CD4-positive, CD25-positive, alpha-beta regulatory T cell (primary cell): ENCODE data around the gene TMEM232. TPM values are rescaled to one million over a fixed set of nuclear protein-coding genes. Genes with fewer than 3 reads are reported as not detected.
A peak's percentile ranks its signal among the peaks of the same experiment; 100 is the strongest.
"Not testable (repeated sequence)": the region's sequence is repeated elsewhere in the genome, so short reads cannot be mapped to it uniquely, and the experiment has no call there.

ENCODE experiments used
- ATAC-seq, 2 donors: fragments of 150-1000 bp; cut with Tn5 transposase; one replicate each; pipeline ENCODE4 v1.10.0; 2021; ENCODE audit warnings: low read depth in 2 of 2, moderate number of reproducible peaks in 2 of 2, moderate library complexity in 1 of 2
- DNase-seq, 3 donors: peaks; one replicate each; pipeline versions ENCODE4 v3.0.0 to v3.0.0-alpha.2; 2012 to 2022; ENCODE audit warnings: mixed read lengths in 1 of 3
- H3K27ac ChIP-seq: one replicate; pipeline ENCODE4 v1.7.0; 2013; ENCODE audit warnings: mild to moderate bottlenecking, low read length; ENCODE audit not compliant: insufficient read depth, poor library complexity, severe bottlenecking
- H3K27me3 ChIP-seq: one replicate; pipeline ENCODE4 v1.7.0; 2013; ENCODE audit warnings: low read length; ENCODE audit not compliant: control insufficient read depth, insufficient read depth
- H3K36me3 ChIP-seq: one replicate; pipeline ENCODE4 v1.7.0; 2013; ENCODE audit warnings: mild to moderate bottlenecking, low read length, moderate library complexity; ENCODE audit not compliant: control insufficient read depth, insufficient read depth
- H3K4me1 ChIP-seq: 2 replicates; pipeline ENCODE4 v1.7.0; 2013; ENCODE audit warnings: mild to moderate bottlenecking, low read length; ENCODE audit not compliant: insufficient read depth, control insufficient read depth, poor library complexity, severe bottlenecking
- H3K4me3 ChIP-seq: one replicate; pipeline ENCODE4 v1.7.0; 2013; ENCODE audit warnings: low read depth, mild to moderate bottlenecking, low read length, moderate library complexity
- H3K9me3 ChIP-seq, 2 experiments: 1 replicate in 1 of 2; 2 replicates in 1 of 2; pipeline ENCODE4 v1.7.0; 2013; ENCODE audit warnings: low read length in 2 of 2, mild to moderate bottlenecking in 1 of 2, moderate library complexity in 1 of 2; ENCODE audit not compliant: control insufficient read depth in 2 of 2
- H3K27ac Mint-ChIP-seq, 3 donors: one replicate each; pipeline ENCODE4 v1.8.0; 2020 to 2022; ENCODE audit warnings: mild to moderate bottlenecking in 3 of 3, mixed read lengths in 3 of 3, moderate library complexity in 2 of 3
- H3K27me3 Mint-ChIP-seq: one replicate; pipeline ENCODE4 v1.8.0; 2022; ENCODE audit warnings: mild to moderate bottlenecking, mixed read lengths
- H3K36me3 Mint-ChIP-seq: one replicate; pipeline ENCODE4 v1.8.0; 2020; ENCODE audit warnings: mixed read lengths
- H3K4me1 Mint-ChIP-seq, 4 donors: one replicate each; pipeline ENCODE4 v1.8.0; 2020 to 2022; ENCODE audit warnings: mixed read lengths in 4 of 4, mild to moderate bottlenecking in 1 of 4
- H3K4me3 Mint-ChIP-seq, 4 donors: one replicate each; pipeline ENCODE4 v1.8.0; 2020 to 2022; ENCODE audit warnings: mild to moderate bottlenecking in 4 of 4, mixed read lengths in 4 of 4, moderate library complexity in 3 of 4
- H3K9me3 Mint-ChIP-seq, 7 donors: one replicate each; pipeline ENCODE4 v1.8.0; 2020 to 2022; ENCODE audit warnings: mixed read lengths in 7 of 7, mild to moderate bottlenecking in 3 of 7, moderate library complexity in 2 of 7
- polyA plus RNA-seq, 4 donors: library from polyadenylated mRNA; unstranded; fragments of 300-500 nt; fragmentation: Illumina TruSeq; gene quantifications; one replicate each; pipeline ENCODE4 v1.2.3, GENCODE V29; 2021
- total RNA-seq: library from RNA; stranded (reverse); gene quantifications from one replicate; pipeline ENCODE4 v1.2.3, GENCODE V29; 2022

The TMEM232 gene
- total and polyA plus RNA-seq, 5 donors from 2014 or later: 1.0 to 2.1 (median 1.9) TPM; not detected in 2

- H3K9me3 ChIP-seq: no peaks in the 10 kb centered on the region
- no peaks in the 10 kb centered on the region for H3K4me1 ChIP-seq
- no peak overlapping the region for H3K4me3 ChIP-seq
- H3K27me3 Mint-ChIP-seq: peaks cover 13% of the 10 kb centered on the region
- no peak overlapping the region for H3K27ac Mint-ChIP-seq
- H3K27ac ChIP-seq: no peak overlapping the region
- no peak for DNase-seq
- ATAC-seq: no peak
- H3K27me3 ChIP-seq: peaks cover 3% of the 10 kb centered on the region
- no peaks in the 10 kb centered on the region for H3K9me3 Mint-ChIP-seq
- no peaks in the 10 kb centered on the region for H3K36me3 ChIP-seq
- no peak overlapping the region for H3K4me3 Mint-ChIP-seq
- no peaks in the 10 kb centered on the region for H3K4me1 Mint-ChIP-seq
- no peaks in the 10 kb centered on the region for H3K36me3 Mint-ChIP-seq
Observed at GRCh38 chr5:110703481-110703880, 23.0 kb downstream of the TMEM232 start.

- Histone ChIP-seq H3K9me3 (no peaks in the 10 kb centered on the region), H3K4me3 (no peak overlapping the region), H3K27me3 (peaks cover 4% of the 10 kb centered on the region), H3K4me1 (no peaks in the 10 kb centered on the region), H3K36me3 (no peaks in the 10 kb centered on the region), H3K27ac (no peak overlapping the region)
- ATAC-seq (no peak), DNase-seq (no peak)
- Mint-ChIP-seq H3K9me3 (peaks cover 0 to 2% (median 0%) of the 10 kb centered on the region in 7 donors), H3K4me1 (no peaks in the 10 kb centered on the region), H3K4me3 (no peak overlapping the region), H3K27ac (no peak overlapping the region), H3K36me3 (no peaks in the 10 kb centered on the region), H3K27me3 (peaks cover 9% of the 10 kb centered on the region)
Observed at GRCh38 chr5:110702704-110703103, 23.8 kb downstream of the TMEM232 start.

- H3K4me1 Mint-ChIP-seq: no peaks in the 10 kb centered on the region
Observed at GRCh38 chr5:110702300-110702699, 24.2 kb downstream of the TMEM232 start.

GRCh38 chr5:110692669-110693068, 33.8 kb downstream of the TMEM232 start:
- H3K27ac ChIP-seq, H3K4me3 ChIP-seq, DNase-seq, H3K27ac Mint-ChIP-seq, H3K4me1 Mint-ChIP-seq, H3K9me3 Mint-ChIP-seq, H3K27me3 ChIP-seq, H3K4me3 Mint-ChIP-seq, H3K36me3 ChIP-seq, ATAC-seq, H3K27me3 Mint-ChIP-seq, H3K9me3 ChIP-seq, H3K36me3 Mint-ChIP-seq, H3K4me1 ChIP-seq: not testable (repeated sequence)

More at GRCh38 chr5:110702300-110702699, 24.2 kb downstream of the TMEM232 start:
- Histone ChIP-seq H3K27ac (no peak overlapping the region), H3K9me3 (no peaks in the 10 kb centered on the region), H3K4me1 (no peaks in the 10 kb centered on the region), H3K4me3 (no peak overlapping the region), H3K27me3 (peaks cover 4% of the 10 kb centered on the region), H3K36me3 (no peaks in the 10 kb centered on the region)
- Mint-ChIP-seq H3K36me3 (no peaks in the 10 kb centered on the region), H3K4me3 (no peak overlapping the region), H3K9me3 (peaks cover 0 to 2% (median 0%) of the 10 kb centered on the region in 7 donors), H3K27me3 (peaks cover 7% of the 10 kb centered on the region), H3K27ac (no peak overlapping the region)
- ATAC-seq (no peak), DNase-seq (no peak)

GRCh38 chr5:110690587-110690986, 35.9 kb downstream of the TMEM232 start:
- not testable (repeated sequence) for DNase-seq, H3K36me3 Mint-ChIP-seq, H3K4me3 Mint-ChIP-seq, H3K36me3 ChIP-seq, H3K9me3 ChIP-seq, H3K27ac Mint-ChIP-seq, ATAC-seq, H3K4me1 Mint-ChIP-seq, H3K4me1 ChIP-seq, H3K27me3 Mint-ChIP-seq, H3K27me3 ChIP-seq, H3K9me3 Mint-ChIP-seq, H3K27ac ChIP-seq, H3K4me3 ChIP-seq

- H3K27ac ChIP-seq: no peak overlapping the region
- no peak overlapping the region for H3K4me3 Mint-ChIP-seq
- DNase-seq: peak in 1 of 3 donors; percentile 1
- H3K36me3 Mint-ChIP-seq: no peaks in the 10 kb centered on the region
- H3K27me3 ChIP-seq: no peaks in the 10 kb centered on the region
- H3K4me1 Mint-ChIP-seq: peaks cover 0 to 5% (median 2%) of the 10 kb centered on the region in 4 donors
- no peak for ATAC-seq
- peaks cover 0 to 5% (median 2%) of the 10 kb centered on the region in 7 donors for H3K9me3 Mint-ChIP-seq
- no peaks in the 10 kb centered on the region for H3K9me3 ChIP-seq
- H3K4me3 ChIP-seq: no peak overlapping the region
- no peak overlapping the region for H3K27ac Mint-ChIP-seq
- no peaks in the 10 kb centered on the region for H3K36me3 ChIP-seq
- H3K27me3 Mint-ChIP-seq: no peaks in the 10 kb centered on the region
- H3K4me1 ChIP-seq: no peaks in the 10 kb centered on the region
Observed at GRCh38 chr5:110687485-110687884, 39.0 kb downstream of the TMEM232 start.

DNA sequence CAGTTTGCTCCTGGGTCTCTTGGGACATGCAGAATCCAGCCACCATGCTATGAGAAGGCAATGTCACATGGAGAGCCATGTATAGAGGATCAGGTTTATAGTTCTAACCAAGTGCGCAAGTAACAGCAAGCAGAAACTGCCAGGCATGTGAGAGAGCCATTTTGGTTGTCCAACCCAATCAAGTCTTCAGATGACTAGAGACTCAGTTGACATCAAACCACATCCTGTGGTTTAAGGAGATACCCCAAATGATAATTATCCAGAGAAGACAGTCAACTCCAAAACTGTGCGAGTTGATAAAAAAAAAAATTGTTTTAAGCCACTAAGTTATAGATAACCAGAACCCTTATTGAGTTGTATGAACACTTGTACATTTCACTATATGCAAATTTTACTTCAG, 40.2 kb downstream of the TMEM232 start:
- DNase-seq (peak in 1 of 3 donors; percentile 24), ATAC-seq (no peak)
- no peaks in the 10 kb centered on the region for H3K36me3 Mint-ChIP-seq
- no peak overlapping the region for H3K27ac Mint-ChIP-seq
- H3K4me3 Mint-ChIP-seq: no peak overlapping the region
- no peak overlapping the region for H3K4me3 ChIP-seq
- H3K27ac ChIP-seq: no peak overlapping the region
- H3K27me3 Mint-ChIP-seq: no peaks in the 10 kb centered on the region
- H3K9me3 ChIP-seq: no peaks in the 10 kb centered on the region
- H3K36me3 ChIP-seq: no peaks in the 10 kb centered on the region
- peaks cover 0 to 5% (median 2%) of the 10 kb centered on the region in 4 donors for H3K4me1 Mint-ChIP-seq
- H3K4me1 ChIP-seq: no peaks in the 10 kb centered on the region
- H3K27me3 ChIP-seq: no peaks in the 10 kb centered on the region
- H3K9me3 Mint-ChIP-seq: peaks cover 0 to 5% (median 2%) of the 10 kb centered on the region in 7 donors

DNA sequence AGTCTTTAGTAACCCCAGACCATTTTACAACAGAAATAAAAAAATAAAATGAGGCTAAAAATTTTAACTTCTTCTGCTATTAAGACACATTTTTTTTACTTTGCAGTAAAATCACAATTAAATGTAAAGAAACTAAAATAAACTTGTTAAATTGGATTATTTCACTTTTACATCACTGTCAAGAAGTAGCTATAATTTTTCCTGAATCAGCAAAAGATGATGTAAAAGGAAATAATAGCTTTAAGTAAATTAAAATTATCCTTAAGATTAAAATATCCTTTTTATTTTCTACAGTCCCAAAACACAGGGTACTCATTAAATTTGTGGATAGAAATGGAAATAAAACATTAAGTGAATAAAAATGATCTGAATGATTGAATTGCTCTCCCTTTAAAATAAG, 44.5 kb downstream of the TMEM232 start:
- Mint-ChIP-seq H3K27ac (no peak overlapping the region), H3K9me3 (peaks cover 0 to 3% (median 0%) of the 10 kb centered on the region in 7 donors), H3K4me3 (no peak overlapping the region), H3K4me1 (peaks cover 0 to 3% (median 1%) of the 10 kb centered on the region in 4 donors), H3K27me3 (no peaks in the 10 kb centered on the region), H3K36me3 (no peaks in the 10 kb centered on the region)
- DNase-seq (no peak), ATAC-seq (no peak)
- Histone ChIP-seq H3K27me3 (no peaks in the 10 kb centered on the region), H3K4me3 (no peak overlapping the region), H3K36me3 (no peaks in the 10 kb centered on the region), H3K4me1 (no peaks in the 10 kb centered on the region), H3K27ac (no peak overlapping the region), H3K9me3 (peaks cover 0 to 1% of the 10 kb centered on the region in 2 experiments)
